Muscle of leg (tissue), 11 donors: ENCODE measurements around the gene SP140. TPM values are rescaled to one million over a fixed set of nuclear protein-coding genes. Genes with fewer than 3 reads are reported as not detected.

Experiments
- DNase-seq: peaks from one replicate; pipeline ENCODE4 v3.0.0; 2013
- H3K27ac ChIP-seq: one replicate; pipeline ENCODE4 v1.5.1; 2013; ENCODE audit warnings: mild to moderate bottlenecking, low read length, control low read depth
- H3K27me3 ChIP-seq: one replicate; pipeline ENCODE4 v1.6.1; 2013; ENCODE audit warnings: low read length; ENCODE audit not compliant: control insufficient read depth, insufficient read depth
- H3K36me3 ChIP-seq: one replicate; pipeline ENCODE4 v1.6.1; 2013; ENCODE audit warnings: low read length; ENCODE audit not compliant: control insufficient read depth, insufficient read depth
- H3K4me1 ChIP-seq: one replicate; pipeline ENCODE4 v1.6.1; 2013; ENCODE audit warnings: low read length; ENCODE audit not compliant: control insufficient read depth, insufficient read depth
- H3K4me3 ChIP-seq: one replicate; pipeline ENCODE4 v1.5.1; 2013; ENCODE audit warnings: low read length, control low read depth
- H3K9me3 ChIP-seq: replicated peaks from 2 replicates; pipeline ENCODE4 v1.6.1; 2013; ENCODE audit warnings: low read depth, low read length; ENCODE audit not compliant: control insufficient read depth
- WGBS: methylation state at CpG from one replicate; pipeline ENCODE4 v1.1.5; 2013; ENCODE audit warnings: missing lambda C conversion rate; ENCODE audit not compliant: insufficient coverage; 5-methylcytosine and 5-hydroxymethylcytosine counted together
- polyA plus RNA-seq, 8 donors: library from polyadenylated mRNA; unstranded; fragments of 120-200 nt; gene quantifications; one replicate each; pipeline versions ENCODE4 v1.2.1 to v1.2.3, GENCODE V29; 2013; ENCODE audit warnings: inconsistent platforms in 1 of 8, low replicate concordance in 1 of 8; ENCODE audit not compliant: insufficient read length in 8 of 8, insufficient read depth in 1 of 8
- total RNA-seq: library from RNA; stranded (reverse); fragments of 120-200 nt; gene quantifications from one replicate; pipeline ENCODE4 v1.2.4, GENCODE V29; 2013

SP140 gene
- total and polyA plus RNA-seq, 9 donors = 0.22 to 1.5 (median 0.67) TPM

GRCh38 chr2:230360028-230360427 is 134.5 kb downstream of the SP140 start:
- no peak for DNase-seq
- no peak overlapping the region for H3K27ac ChIP-seq
- H3K27me3 ChIP-seq = no peaks in the 10 kb centered on the region
- H3K4me3 ChIP-seq = no peak overlapping the region
- H3K36me3 ChIP-seq = peaks cover 5% of the 10 kb centered on the region
- H3K4me1 ChIP-seq = no peaks in the 10 kb centered on the region
- H3K9me3 ChIP-seq = no peaks in the 10 kb centered on the region
- no CpG with 5 or more reads among the region's 1 CpG for WGBS

GRCh38 chr2:230362030-230362691 is 136.6 kb downstream of the SP140 start:
- no peaks in the 10 kb centered on the region for H3K4me1 ChIP-seq
- H3K27ac ChIP-seq = no peak overlapping the region
- H3K36me3 ChIP-seq = peaks cover 5% of the 10 kb centered on the region
- no CpG with 5 or more reads among the region's 1 CpG for WGBS
- DNase-seq = no peak
- H3K27me3 ChIP-seq = no peaks in the 10 kb centered on the region
- H3K4me3 ChIP-seq = no peak overlapping the region
- H3K9me3 ChIP-seq = no peaks in the 10 kb centered on the region

Other genes with a start within 250 kb of the SP140 start
- 4.2 TPM for gene SLC16A14, start 156.8 kb upstream of the SP140 start, total RNA-seq
- gene SLC16A14, start 156.8 kb upstream of the SP140 start, polyA plus RNA-seq = 1 to 10 TPM; 2.2 to 5.0 (median 2.8) TPM
- 10.9 TPM for gene SP110, start 5.8 kb upstream of the SP140 start, total RNA-seq
- gene SP110, start 5.8 kb upstream of the SP140 start, polyA plus RNA-seq = 10 to 100 TPM in 7 of 8 donors, 1 to 10 TPM in 1; 10.0 to 17.5 (median 11.9) TPM
- 3.2 TPM for gene SP140L, start 101.5 kb downstream of the SP140 start, total RNA-seq
- 1 to 10 TPM; 3.5 to 7.0 (median 4.5) TPM for gene SP140L, start 101.5 kb downstream of the SP140 start, polyA plus RNA-seq
- gene SP100, start 190.5 kb downstream of the SP140 start, total RNA-seq = 23.6 TPM
- gene SP100, start 190.5 kb downstream of the SP140 start, polyA plus RNA-seq = 10 to 100 TPM; 13.9 to 23.2 (median 17.6) TPM